Epithelial cell of prostate (primary cell): ENCODE results near the gene C11orf91.

ENCODE experiments used
- DNase-seq: peaks from one replicate; pipeline ENCODE4 v3.0.0-alpha.2; 2011; ENCODE audit warnings: low read depth, low spot score
- H3K27ac ChIP-seq: fragments of 450-650 bp; 2 replicates; pipeline ENCODE4 v1.5.1; 2017; ENCODE audit warnings: mild to moderate bottlenecking

C11orf91 gene

GRCh38 chr11:33655842-33656600, 44.6 kb downstream of the C11orf91 start:
- H3K27ac ChIP-seq, result no peak overlapping the region
- DNase-seq, result no peak

DNA sequence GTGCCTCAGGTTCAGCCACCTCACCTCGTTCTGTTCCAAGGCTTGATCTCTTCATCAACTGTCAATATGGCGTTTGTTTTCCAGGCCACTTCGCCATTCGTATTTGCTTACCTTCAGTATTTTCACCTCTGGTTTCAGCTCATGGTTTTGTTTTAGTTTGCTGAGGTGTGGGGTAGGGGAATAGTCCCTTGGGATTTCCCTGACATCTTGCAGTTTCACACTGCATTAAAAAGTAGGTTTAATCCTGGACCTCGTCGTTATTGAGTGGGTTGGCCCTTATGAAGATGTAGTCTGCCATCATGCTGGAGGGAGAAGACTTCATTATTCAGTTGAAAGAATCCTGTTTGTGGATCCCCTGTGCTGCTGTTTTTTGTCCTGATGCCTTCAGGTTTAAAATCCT, 46.0 kb downstream of the C11orf91 start:
- H3K27ac ChIP-seq, result no peak overlapping the region
- DNase-seq, result no peak

DNA sequence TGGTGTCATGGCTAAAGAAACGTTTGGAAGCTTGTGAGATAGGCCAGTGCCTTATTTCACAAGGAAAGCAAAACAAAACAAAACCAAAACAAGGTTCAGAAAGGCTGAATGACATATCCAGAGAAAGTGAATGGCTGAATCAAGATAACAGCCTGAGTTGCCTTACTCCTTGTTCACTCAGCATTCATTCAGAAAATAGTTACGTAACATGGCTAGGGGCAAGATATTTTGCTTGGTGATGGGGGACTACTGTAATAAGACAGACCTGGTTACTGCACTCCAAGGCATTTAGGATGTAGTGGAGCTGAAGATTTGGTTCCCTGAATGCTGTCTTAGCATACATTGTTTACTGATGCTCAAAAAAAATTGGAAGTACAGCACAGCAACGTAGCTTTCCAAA, 47.7 kb downstream of the C11orf91 start:
- DNase-seq, result no peak
- no peak overlapping the region for H3K27ac ChIP-seq

GRCh38 chr11:33652431-33652830, 48.2 kb downstream of the C11orf91 start:
- H3K27ac ChIP-seq, result no peak overlapping the region
- no peak for DNase-seq

DNA sequence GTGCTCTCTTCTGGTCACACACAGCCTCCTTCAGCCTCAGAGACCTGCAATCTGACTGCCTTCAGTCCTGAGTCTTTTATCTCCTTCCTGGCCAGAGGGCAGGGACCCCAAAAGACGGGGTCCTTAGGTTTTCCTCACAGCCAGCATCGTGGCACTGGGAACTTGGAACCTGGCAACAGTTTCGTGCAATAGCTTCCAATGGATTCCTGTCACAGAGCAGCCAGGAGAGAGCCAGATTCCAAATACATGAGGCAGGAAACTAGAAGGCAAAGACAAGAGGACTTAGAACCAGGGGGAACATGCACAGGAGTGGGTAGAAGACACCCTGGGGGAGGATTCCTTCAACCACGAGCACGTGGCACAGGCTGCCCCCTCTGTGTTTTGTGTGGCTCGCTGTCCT, 48.6 kb downstream of the C11orf91 start:
- no peak overlapping the region for H3K27ac ChIP-seq
- DNase-seq, result no peak

GRCh38 chr11:33651555-33651954, 49.1 kb downstream of the C11orf91 start:
- H3K27ac ChIP-seq, result no peak overlapping the region
- DNase-seq, result no peak

GRCh38 chr11:33649944-33650343, 50.7 kb downstream of the C11orf91 start:
- DNase-seq, result no peak
- no peak overlapping the region for H3K27ac ChIP-seq
